HL-60 (cell line): ENCODE data around the gene CLPTM1L.

Experiments used
- DNase-seq, 2 experiments: peaks; one replicate each; pipeline ENCODE4 v3.0.0-alpha.2; 2010 to 2020; ENCODE audit warnings: low read depth in 1 of 2, low spot score in 1 of 2
- H3K27ac ChIP-seq: fragments of 250-450 bp; sonication (Bioruptor Pico); replicated peaks from 2 replicates; pipeline ENCODE4 v1.5.1; 2020; ENCODE audit warnings: mild to moderate bottlenecking, moderate library complexity
- H3K27me3 ChIP-seq: fragments of 250-450 bp; sonication (Bioruptor Pico); 2 replicates; pipeline ENCODE4 v1.5.1; 2021; ENCODE audit warnings: mild to moderate bottlenecking, moderate library complexity; ENCODE audit not compliant: insufficient read depth, poor library complexity, severe bottlenecking
- H3K4me3 ChIP-seq: replicated peaks from 2 replicates; pipeline ENCODE4 v1.5.1; 2011; ENCODE audit warnings: mild to moderate bottlenecking, control low read depth, low read length; ENCODE audit not compliant: insufficient read depth
- GABPA ChIP-seq: IDR thresholded peaks from 2 replicates; pipeline ENCODE4 v1.6.1; 2012; ENCODE audit warnings: low read depth
- POLR2AphosphoS5 ChIP-seq: IDR thresholded peaks from 2 replicates; pipeline ENCODE4 v1.6.1; 2012; ENCODE audit warnings: low read depth
- SPI1 ChIP-seq: IDR thresholded peaks from 2 replicates; pipeline ENCODE4 v1.6.1; 2012; ENCODE audit warnings: low read depth, mild to moderate bottlenecking, borderline replicate concordance
- TF ChIP-seq, protein P1 (sequence below): IDR thresholded peaks from one replicate; pipeline ENCODE4 v1.5.1; 2011; ENCODE audit warnings: low read length, control low read depth, inconsistent platforms; ENCODE audit not compliant: insufficient read depth
- TF ChIP-seq, protein P2 (sequence below): IDR thresholded peaks from 2 replicates; pipeline ENCODE4 v1.6.1; 2012; ENCODE audit warnings: low read depth; ENCODE audit not compliant: insufficient replicate concordance

CLPTM1L gene

DNA sequence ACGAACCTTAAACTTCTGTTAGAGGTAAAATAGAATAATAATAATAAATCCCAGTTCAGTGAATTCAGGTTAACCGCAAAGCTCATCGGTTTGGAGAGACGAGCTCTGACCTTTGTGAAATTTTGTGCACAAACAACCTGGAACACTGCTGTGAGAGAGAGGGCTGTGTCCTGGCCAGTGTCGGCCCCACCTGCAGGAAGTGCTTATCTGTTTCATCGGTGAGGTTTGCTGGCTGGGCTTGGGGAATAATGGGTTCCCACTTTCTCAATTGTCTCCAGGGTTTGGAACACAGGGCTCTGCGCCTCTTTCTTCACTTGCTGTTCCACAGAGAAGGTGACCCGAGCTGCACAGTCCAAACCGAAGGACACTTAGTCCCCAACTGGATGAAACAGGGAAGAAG lies 19.3 kb upstream of the CLPTM1L start:
- TF ChIP-seq POLR2AphosphoS5: no peak
- TF ChIP-seq, protein P1, sequence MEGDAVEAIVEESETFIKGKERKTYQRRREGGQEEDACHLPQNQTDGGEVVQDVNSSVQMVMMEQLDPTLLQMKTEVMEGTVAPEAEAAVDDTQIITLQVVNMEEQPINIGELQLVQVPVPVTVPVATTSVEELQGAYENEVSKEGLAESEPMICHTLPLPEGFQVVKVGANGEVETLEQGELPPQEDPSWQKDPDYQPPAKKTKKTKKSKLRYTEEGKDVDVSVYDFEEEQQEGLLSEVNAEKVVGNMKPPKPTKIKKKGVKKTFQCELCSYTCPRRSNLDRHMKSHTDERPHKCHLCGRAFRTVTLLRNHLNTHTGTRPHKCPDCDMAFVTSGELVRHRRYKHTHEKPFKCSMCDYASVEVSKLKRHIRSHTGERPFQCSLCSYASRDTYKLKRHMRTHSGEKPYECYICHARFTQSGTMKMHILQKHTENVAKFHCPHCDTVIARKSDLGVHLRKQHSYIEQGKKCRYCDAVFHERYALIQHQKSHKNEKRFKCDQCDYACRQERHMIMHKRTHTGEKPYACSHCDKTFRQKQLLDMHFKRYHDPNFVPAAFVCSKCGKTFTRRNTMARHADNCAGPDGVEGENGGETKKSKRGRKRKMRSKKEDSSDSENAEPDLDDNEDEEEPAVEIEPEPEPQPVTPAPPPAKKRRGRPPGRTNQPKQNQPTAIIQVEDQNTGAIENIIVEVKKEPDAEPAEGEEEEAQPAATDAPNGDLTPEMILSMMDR: no peak
- TF ChIP-seq, protein P2, sequence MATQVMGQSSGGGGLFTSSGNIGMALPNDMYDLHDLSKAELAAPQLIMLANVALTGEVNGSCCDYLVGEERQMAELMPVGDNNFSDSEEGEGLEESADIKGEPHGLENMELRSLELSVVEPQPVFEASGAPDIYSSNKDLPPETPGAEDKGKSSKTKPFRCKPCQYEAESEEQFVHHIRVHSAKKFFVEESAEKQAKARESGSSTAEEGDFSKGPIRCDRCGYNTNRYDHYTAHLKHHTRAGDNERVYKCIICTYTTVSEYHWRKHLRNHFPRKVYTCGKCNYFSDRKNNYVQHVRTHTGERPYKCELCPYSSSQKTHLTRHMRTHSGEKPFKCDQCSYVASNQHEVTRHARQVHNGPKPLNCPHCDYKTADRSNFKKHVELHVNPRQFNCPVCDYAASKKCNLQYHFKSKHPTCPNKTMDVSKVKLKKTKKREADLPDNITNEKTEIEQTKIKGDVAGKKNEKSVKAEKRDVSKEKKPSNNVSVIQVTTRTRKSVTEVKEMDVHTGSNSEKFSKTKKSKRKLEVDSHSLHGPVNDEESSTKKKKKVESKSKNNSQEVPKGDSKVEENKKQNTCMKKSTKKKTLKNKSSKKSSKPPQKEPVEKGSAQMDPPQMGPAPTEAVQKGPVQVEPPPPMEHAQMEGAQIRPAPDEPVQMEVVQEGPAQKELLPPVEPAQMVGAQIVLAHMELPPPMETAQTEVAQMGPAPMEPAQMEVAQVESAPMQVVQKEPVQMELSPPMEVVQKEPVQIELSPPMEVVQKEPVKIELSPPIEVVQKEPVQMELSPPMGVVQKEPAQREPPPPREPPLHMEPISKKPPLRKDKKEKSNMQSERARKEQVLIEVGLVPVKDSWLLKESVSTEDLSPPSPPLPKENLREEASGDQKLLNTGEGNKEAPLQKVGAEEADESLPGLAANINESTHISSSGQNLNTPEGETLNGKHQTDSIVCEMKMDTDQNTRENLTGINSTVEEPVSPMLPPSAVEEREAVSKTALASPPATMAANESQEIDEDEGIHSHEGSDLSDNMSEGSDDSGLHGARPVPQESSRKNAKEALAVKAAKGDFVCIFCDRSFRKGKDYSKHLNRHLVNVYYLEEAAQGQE: no peak
- no peak for TF ChIP-seq GABPA
- no peak for TF ChIP-seq SPI1
- H3K27ac ChIP-seq: no peak overlapping the region
- peaks cover 10% of the 10 kb centered on the region for H3K27me3 ChIP-seq

DNA sequence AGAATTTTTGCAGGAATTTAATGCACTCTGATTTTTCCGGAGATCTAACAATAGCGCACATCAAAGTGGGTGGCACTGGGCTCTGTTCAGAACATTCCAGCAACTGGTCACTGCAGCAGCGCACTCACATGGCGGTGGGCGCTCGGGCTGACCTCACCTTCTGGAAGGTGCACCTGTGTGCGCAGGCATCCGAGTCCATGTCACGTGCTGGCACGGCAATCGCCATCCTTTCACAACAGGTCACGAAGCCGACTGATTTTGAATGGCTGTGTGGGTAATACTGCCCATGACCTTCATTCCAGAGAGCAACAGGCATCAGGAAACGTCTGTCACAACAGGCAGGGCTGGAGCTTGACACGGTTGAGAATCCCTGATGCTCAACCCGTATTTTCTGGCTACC lies 18.7 kb upstream of the CLPTM1L start:
- Histone ChIP-seq H3K4me3 (no peak overlapping the region), H3K27ac (no peak overlapping the region), H3K27me3 (peaks cover 10% of the 10 kb centered on the region)
- DNase-seq: no peak
- TF ChIP-seq, protein P2: no peak
- TF ChIP-seq GABPA: no peak

More for the DNA sequence above, 19.3 kb upstream of the CLPTM1L start:
- DNase-seq: no peak
- H3K4me3 ChIP-seq: no peak overlapping the region

DNA sequence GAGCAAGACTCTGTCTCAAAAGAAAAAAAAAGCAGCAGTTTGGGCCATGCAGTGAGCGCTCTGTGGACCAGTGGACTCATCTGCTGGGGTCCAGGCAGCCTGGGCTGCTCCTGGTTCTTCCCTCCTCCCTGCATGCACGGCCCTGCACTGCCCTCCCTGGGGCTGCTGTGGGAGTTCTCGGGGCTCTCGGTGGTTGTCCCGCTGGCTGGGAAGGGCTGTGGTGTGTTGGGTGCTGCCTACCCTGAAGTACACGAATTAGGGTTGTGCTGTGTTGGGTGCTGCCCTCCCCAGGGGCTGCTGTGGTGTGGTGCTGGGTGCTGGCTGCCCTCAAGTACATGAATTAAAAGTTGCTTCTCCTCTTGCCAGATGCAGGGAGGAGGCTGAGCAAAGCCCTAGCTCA lies 18.3 kb upstream of the CLPTM1L start:
- DNase-seq: no peak
- Histone ChIP-seq H3K4me3 (no peak overlapping the region), H3K27ac (no peak overlapping the region), H3K27me3 (peaks cover 10% of the 10 kb centered on the region)
- TF ChIP-seq SPI1 (no peak), GABPA (no peak), POLR2AphosphoS5 (no peak)
- TF ChIP-seq, protein P2: no peak
- TF ChIP-seq, protein P1: no peak
